CD8-positive, alpha-beta memory T cell (primary cell): ENCODE data around the gene MOB2. TPM values are rescaled to one million over a fixed set of nuclear protein-coding genes. Genes with fewer than 3 reads are reported as not detected.
A peak's percentile ranks its signal among the peaks of the same experiment; 100 is the strongest.

Source experiments
- CTCF ChIA-PET: fragments of 350-600 bp; sonication (Branson Sonifier 250); formaldehyde crosslinking; loops from one replicate; lab custom pipeline; 2021; ENCODE audit warnings: antibody characterized with exemption; lab: Charles Lee
- POLR2A ChIA-PET: fragments of 350-600 bp; sonication (Branson Sonifier 250); formaldehyde crosslinking; loops from one replicate; lab custom pipeline; 2021; ENCODE audit warnings: antibody characterized with exemption; lab: Charles Lee
- DNase-seq, 5 donors: peaks; one replicate each; pipeline versions ENCODE4 v3.0.0 to v3.0.0-alpha.2; 2020 to 2022; ENCODE audit warnings: mixed read lengths in 1 of 5
- H3K27ac ChIP-seq: one replicate; pipeline ENCODE4 v1.7.0; 2013; ENCODE audit warnings: low read depth, mild to moderate bottlenecking, low read length, moderate library complexity
- H3K27me3 ChIP-seq: 2 replicates; pipeline ENCODE4 v1.7.0; 2013; ENCODE audit warnings: low read length, mild to moderate bottlenecking; ENCODE audit not compliant: insufficient read depth, poor library complexity, severe bottlenecking
- H3K36me3 ChIP-seq: 2 replicates; pipeline ENCODE4 v1.7.0; 2013; ENCODE audit warnings: mild to moderate bottlenecking, low read length, moderate library complexity; ENCODE audit not compliant: insufficient read depth
- H3K4me1 ChIP-seq: 2 replicates; pipeline ENCODE4 v1.7.0; 2013; ENCODE audit warnings: mild to moderate bottlenecking, low read length, moderate library complexity; ENCODE audit not compliant: insufficient read depth
- H3K4me3 ChIP-seq: 2 replicates; pipeline ENCODE4 v1.7.0; 2013; ENCODE audit warnings: mild to moderate bottlenecking, low read length
- H3K9me3 ChIP-seq: 2 replicates; pipeline ENCODE4 v1.7.0; 2013; ENCODE audit warnings: mild to moderate bottlenecking, low read length
- H3K27ac Mint-ChIP-seq, 8 donors: one replicate each; pipeline ENCODE4 v1.8.0; 2020 to 2021; ENCODE audit warnings: mixed read lengths in 8 of 8, mild to moderate bottlenecking in 6 of 8, inconsistent platforms in 3 of 8, moderate library complexity in 3 of 8
- H3K27me3 Mint-ChIP-seq, 2 donors: one replicate each; pipeline ENCODE4 v1.8.0; 2020 to 2021; ENCODE audit warnings: mixed read lengths in 2 of 2, mild to moderate bottlenecking in 1 of 2, moderate library complexity in 1 of 2
- H3K36me3 Mint-ChIP-seq, 3 donors: one replicate each; pipeline ENCODE4 v1.8.0; 2020 to 2021; ENCODE audit warnings: mixed read lengths in 3 of 3, inconsistent platforms in 1 of 3, mild to moderate bottlenecking in 1 of 3
- H3K4me1 Mint-ChIP-seq, 3 donors: one replicate each; pipeline ENCODE4 v1.8.0; 2020 to 2021; ENCODE audit warnings: mixed read lengths in 3 of 3, inconsistent platforms in 1 of 3, mild to moderate bottlenecking in 1 of 3
- H3K4me3 Mint-ChIP-seq, 7 donors: one replicate each; pipeline ENCODE4 v1.8.0; 2020 to 2021; ENCODE audit warnings: mixed read lengths in 7 of 7, mild to moderate bottlenecking in 6 of 7, moderate library complexity in 4 of 7, inconsistent platforms in 2 of 7
- H3K9me3 Mint-ChIP-seq, 5 donors: one replicate each; pipeline ENCODE4 v1.8.0; 2020 to 2022; ENCODE audit warnings: mixed read lengths in 5 of 5, mild to moderate bottlenecking in 3 of 5, moderate library complexity in 2 of 5, inconsistent platforms in 1 of 5
- polyA plus RNA-seq: library from polyadenylated mRNA; unstranded; fragments of 300-500 nt; fragmentation: Illumina TruSeq; gene quantifications from one replicate; pipeline ENCODE4 v1.2.3, GENCODE V29; 2021
- total RNA-seq, 2 experiments: library from RNA; stranded (reverse); gene quantifications; one replicate each; pipeline ENCODE4 v1.2.3, GENCODE V29; 2021

MOB2 gene
- total and polyA plus RNA-seq, 3 experiments from 2014 or later: 26.6 to 67.4 (median 28.7) TPM

DNA sequence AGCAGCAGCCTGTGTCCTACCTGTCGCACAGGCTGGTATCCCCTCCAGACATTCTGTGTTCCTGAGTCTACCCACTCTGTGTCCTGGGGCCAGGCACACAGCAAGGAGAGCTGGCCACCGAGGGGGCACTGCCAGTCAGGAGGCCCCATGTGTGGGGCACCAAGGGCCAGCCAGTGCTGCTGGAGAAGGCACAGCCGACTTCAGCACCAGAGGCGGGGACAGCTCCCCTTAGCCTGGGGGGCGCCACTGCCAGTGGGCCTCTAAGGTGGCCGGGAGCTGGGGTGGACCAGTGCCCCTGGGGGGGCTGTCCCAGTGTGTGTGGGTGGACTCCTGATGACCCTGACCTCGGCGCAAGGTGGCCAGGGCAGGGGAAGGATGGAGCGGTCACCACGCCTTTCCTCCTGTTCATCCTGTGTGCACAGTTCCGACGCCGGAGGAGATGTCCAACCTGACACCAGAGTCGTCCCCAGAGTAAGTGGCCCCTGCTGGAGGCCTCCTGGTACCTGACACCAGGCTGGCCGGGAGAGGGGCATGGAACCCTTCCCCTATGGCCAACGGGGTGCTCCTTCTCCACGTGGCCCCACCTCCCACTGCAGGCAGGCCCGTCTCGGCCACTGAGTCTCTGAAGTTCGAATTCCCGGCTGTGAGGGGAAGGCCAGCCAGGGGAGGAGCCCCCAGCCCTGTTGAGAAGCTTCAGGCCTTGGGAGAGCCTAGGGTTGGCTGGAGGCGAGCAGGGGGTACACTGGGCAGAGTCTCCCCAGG lies 35.4 kb downstream of the MOB2 start:
- ChIA-PET POLR2A (no interaction called here), CTCF (interaction anchor here (1.5 kb wide), 1 partner anchor 64 kb away, joined by 3 read pairs; no protein-coding TSS in a partner anchor)
- Mint-ChIP-seq H3K36me3 (no peaks in the 10 kb centered on the region), H3K27ac (no peak overlapping the region), H3K27me3 (peaks cover 0 to 1% of the 10 kb centered on the region in 2 donors), H3K4me3 (no peak overlapping the region), H3K4me1 (peaks cover 0 to 16% (median 0%) of the 10 kb centered on the region in 3 donors), H3K9me3 (no peaks in the 10 kb centered on the region)
- no peaks in the 10 kb centered on the region for H3K4me1 ChIP-seq
- H3K9me3 ChIP-seq: no peaks in the 10 kb centered on the region
- H3K27me3 ChIP-seq: no peaks in the 10 kb centered on the region
- H3K36me3 ChIP-seq: no peaks in the 10 kb centered on the region
- H3K4me3 ChIP-seq: no peak overlapping the region
- H3K27ac ChIP-seq: no peak overlapping the region
- no peak for DNase-seq

DNA sequence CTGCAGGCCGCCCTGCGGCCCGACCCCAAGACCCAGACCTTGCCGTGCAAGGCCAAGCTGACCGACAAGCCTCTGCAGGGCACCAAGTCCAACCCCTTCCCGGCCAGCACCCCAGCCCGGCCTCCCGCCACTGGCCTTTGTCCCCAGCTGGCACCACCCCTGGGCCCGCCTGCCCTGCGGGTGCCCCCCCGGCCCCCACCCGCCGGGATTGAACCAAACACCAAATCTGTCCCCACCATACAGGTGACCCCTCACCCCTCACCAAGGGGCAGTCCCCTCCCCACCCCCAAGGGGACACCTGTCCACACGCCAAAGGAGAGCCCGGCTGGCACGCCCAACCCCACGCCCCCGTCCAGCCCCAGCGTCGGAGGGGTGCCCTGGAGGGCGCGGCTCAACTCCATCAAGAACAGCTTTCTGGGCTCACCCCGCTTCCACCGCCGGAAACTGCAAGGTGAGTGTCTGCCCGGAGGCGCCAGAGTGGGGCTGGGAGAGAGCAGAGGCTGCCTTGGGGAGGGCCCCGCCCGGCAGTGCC lies 36.2 kb downstream of the MOB2 start:
- Histone ChIP-seq H3K27ac (no peak overlapping the region), H3K4me3 (no peak overlapping the region), H3K4me1 (no peaks in the 10 kb centered on the region), H3K36me3 (no peaks in the 10 kb centered on the region), H3K9me3 (no peaks in the 10 kb centered on the region), H3K27me3 (no peaks in the 10 kb centered on the region)
- no peak overlapping the region for H3K4me3 Mint-ChIP-seq
- peak overlapping the region in 1 of 8 donors; percentile 77 for H3K27ac Mint-ChIP-seq
- H3K36me3 Mint-ChIP-seq: no peaks in the 10 kb centered on the region
- CTCF ChIA-PET: interaction anchor here (1.5 kb wide), 1 partner anchor 65 kb away, joined by 3 read pairs; no protein-coding TSS in a partner anchor
- H3K4me1 Mint-ChIP-seq: peaks cover 0 to 10% (median 0%) of the 10 kb centered on the region in 3 donors
- no peaks in the 10 kb centered on the region for H3K9me3 Mint-ChIP-seq
- no peak for DNase-seq
- peaks cover 0 to 1% of the 10 kb centered on the region in 2 donors for H3K27me3 Mint-ChIP-seq
- POLR2A ChIA-PET: no interaction called here

DNA sequence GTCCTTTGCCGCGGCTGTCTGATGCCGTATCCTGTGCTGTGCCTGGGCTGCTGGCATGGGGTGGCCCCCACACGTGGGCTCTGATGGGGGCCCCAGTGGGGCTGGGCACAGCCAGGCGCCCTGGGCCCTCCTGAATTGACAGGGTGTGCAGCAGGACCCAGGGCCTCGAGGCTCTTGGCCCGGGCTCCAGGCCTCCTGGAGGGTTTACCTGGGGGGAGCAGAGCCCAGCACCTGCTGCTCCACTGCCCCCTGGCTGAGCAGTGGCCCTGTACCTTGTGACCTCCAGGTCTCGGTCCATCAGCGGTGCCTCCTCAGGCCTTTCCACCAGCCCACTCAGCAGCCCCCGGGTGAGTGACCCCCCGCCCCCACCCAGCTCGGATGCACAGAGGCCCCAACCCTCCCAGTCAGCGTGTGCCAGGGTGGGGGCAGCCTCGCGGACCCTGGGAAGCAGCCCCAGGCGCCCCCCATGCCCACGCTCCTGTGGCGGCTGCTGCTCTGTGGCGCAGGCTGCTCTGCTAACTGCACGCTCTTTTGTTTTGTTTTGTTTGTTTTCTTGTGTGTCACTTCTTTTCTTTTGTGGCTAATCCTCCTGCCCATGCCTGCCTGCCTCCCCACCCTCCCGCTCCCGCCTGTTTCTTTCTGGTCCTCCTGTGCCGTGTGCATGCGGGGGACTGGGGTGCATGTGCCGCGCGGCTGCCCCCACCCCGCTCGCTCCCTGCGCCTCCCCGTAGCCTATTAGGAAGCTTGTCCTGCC lies 36.9 kb downstream of the MOB2 start:
- H3K27me3 ChIP-seq: no peaks in the 10 kb centered on the region
- Mint-ChIP-seq H3K4me3 (no peak overlapping the region), H3K27me3 (peaks cover 0 to 3% of the 10 kb centered on the region in 2 donors), H3K9me3 (no peaks in the 10 kb centered on the region), H3K27ac (no peak overlapping the region), H3K4me1 (peaks cover 0 to 10% (median 0%) of the 10 kb centered on the region in 3 donors), H3K36me3 (no peaks in the 10 kb centered on the region)
- POLR2A ChIA-PET: no interaction called here
- H3K4me1 ChIP-seq: no peaks in the 10 kb centered on the region
- H3K36me3 ChIP-seq: no peaks in the 10 kb centered on the region
- H3K9me3 ChIP-seq: no peaks in the 10 kb centered on the region
- no peak overlapping the region for H3K27ac ChIP-seq
- CTCF ChIA-PET: no interaction called here
- no peak for DNase-seq
- no peak overlapping the region for H3K4me3 ChIP-seq

DNA sequence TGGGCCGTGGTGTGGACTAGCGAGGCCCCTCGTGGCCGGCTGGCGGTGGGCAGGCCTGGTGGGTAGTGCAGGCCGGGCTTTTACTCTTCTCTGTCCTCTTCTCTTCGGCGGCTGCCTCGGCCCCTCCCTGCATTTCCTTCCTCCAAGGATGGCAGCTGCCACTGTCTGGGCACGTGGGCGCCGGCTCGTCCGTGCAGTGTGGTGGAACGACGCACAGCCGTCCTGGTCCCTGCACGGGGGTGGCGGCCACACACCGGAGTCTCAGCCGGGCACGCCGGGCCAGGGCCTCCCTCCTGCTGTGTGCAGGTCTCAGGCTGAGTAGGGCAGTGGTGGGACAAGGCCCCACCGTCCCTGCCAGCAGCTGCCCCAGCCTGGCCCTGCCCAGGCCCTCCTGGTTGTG lies 37.7 kb downstream of the MOB2 start:
- POLR2A ChIA-PET: no interaction called here
- Histone ChIP-seq H3K36me3 (no peaks in the 10 kb centered on the region), H3K4me3 (no peak overlapping the region), H3K4me1 (no peaks in the 10 kb centered on the region), H3K27ac (no peak overlapping the region), H3K9me3 (no peaks in the 10 kb centered on the region), H3K27me3 (no peaks in the 10 kb centered on the region)
- H3K4me3 Mint-ChIP-seq: no peak overlapping the region
- DNase-seq: no peak
- peaks cover 0 to 3% of the 10 kb centered on the region in 2 donors for H3K27me3 Mint-ChIP-seq
- no peaks in the 10 kb centered on the region for H3K9me3 Mint-ChIP-seq
- H3K4me1 Mint-ChIP-seq: peaks cover 0 to 6% (median 0%) of the 10 kb centered on the region in 3 donors
- CTCF ChIA-PET: no interaction called here
- no peak overlapping the region for H3K27ac Mint-ChIP-seq
- H3K36me3 Mint-ChIP-seq: no peaks in the 10 kb centered on the region

DNA sequence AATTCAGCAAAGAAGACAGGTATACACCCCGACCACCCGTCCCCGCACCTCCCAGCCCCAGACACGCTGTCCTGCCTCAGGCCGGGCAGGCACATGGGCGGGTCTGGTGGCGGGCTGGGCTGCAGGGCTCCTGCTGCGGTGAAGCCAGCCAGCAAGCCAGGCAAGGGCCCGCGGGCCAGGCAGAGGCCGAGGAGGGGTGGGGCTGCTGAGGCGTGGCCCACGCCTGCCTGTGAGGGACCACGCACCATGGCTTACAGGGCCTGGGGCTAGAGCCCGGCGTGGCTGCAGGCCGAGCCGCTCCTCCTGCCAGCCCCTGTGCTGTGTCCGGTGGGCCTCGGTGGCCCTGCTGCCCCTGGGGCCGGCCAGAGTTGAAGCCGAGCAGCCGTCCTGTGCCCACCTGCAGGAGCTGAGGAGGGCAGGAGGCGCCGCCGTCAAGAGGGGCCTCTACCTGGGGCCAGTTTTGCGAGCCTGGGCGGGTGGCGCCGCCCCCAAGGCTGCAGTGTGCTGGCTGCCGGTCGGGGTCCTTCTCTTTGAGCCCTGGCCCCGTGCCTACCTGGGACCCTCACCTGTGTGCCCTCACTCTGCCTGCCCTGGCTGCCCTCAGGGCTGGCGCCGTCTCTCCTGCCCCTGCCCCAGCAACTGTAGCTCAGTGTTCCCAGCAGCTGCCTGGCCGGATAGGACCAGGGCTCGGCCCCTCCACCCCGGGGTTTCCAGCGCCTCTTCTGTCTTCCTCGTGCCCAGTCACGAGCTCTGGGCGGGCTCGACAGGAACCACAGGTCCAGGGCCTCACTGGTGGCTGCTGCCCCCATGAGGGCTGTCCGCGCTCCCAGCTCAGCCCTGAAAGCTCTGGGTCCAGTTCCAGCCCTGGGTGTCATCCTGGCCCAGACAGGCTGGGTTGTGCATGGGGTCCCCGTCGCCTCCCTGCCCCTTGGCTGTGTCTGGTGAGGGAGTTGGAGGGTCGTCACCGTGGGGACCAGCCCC lies 38.4 kb downstream of the MOB2 start:
- no peaks in the 10 kb centered on the region for H3K9me3 ChIP-seq
- no peaks in the 10 kb centered on the region for H3K36me3 ChIP-seq
- Mint-ChIP-seq H3K27me3 (peaks cover 0 to 3% of the 10 kb centered on the region in 2 donors), H3K9me3 (no peaks in the 10 kb centered on the region), H3K4me1 (peaks cover 0 to 4% (median 0%) of the 10 kb centered on the region in 3 donors), H3K36me3 (no peaks in the 10 kb centered on the region), H3K27ac (peak overlapping the region in 1 of 8 donors; percentile 50), H3K4me3 (no peak overlapping the region)
- POLR2A ChIA-PET: no interaction called here
- no peak overlapping the region for H3K4me3 ChIP-seq
- no peaks in the 10 kb centered on the region for H3K27me3 ChIP-seq
- H3K27ac ChIP-seq: no peak overlapping the region
- CTCF ChIA-PET: no interaction called here
- no peak for DNase-seq
- no peaks in the 10 kb centered on the region for H3K4me1 ChIP-seq

DNA sequence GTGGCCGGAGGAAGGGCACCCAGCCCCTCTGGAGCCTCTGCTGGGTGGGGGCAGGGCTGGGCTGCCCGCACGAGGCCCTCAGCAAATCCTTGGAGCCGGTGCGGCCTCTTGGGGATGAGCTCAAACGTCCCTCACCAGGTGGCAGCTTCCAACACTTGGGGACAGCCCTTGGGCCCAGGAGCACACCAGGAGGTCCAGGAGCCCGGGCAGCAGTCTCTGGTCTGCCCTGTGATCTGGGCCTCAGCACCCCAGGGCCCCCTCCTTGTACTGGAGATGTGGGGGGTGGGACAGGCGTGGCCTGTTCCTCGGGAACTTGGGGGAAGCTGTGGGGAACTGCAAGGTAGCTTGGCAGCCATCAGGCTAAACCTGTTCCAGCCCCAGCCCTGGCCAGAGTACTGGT lies 40.0 kb downstream of the MOB2 start:
- no peaks in the 10 kb centered on the region for H3K9me3 Mint-ChIP-seq
- CTCF ChIA-PET: interaction anchor here (1.2 kb wide), 1 partner anchor 68 kb away, joined by 3 read pairs; no protein-coding TSS in a partner anchor
- H3K4me1 ChIP-seq: no peaks in the 10 kb centered on the region

DNA sequence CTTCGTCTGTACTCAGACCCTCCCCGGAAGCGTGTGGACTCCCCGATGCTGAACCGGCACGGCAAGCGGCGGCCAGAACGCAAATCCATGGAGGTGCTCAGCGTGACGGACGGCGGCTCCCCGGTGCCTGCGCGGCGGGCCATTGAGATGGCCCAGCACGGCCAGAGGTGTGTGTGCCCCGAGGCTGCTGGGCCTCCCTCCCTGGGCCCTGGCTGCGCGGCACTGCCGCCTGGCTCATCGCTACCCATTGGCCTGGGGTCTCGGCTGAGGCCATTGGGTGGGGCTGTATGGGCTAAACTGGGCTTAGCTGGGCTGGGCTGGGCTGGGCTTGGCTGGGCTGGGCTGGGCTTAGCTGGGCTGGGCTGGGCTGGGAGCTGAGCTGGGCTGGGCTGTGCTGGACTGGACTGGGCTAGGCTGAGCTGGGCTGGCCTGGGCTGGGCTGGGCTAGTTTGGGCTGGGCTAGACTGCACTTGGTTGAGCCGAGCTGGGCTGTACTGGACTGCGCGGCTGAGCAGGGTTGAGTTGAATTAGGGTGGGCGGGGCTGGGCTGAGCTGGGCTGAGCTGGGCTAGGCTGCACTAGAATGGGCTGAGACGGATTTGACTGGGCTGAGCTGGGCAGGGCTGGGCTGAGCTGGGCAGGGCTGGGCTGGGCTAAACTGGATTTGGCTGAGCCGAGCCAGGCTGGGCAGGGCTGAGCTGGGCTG lies 40.7 kb downstream of the MOB2 start:
- Mint-ChIP-seq H3K9me3 (no peaks in the 10 kb centered on the region), H3K36me3 (no peaks in the 10 kb centered on the region), H3K4me1 (no peaks in the 10 kb centered on the region), H3K27me3 (peaks cover 0 to 1% of the 10 kb centered on the region in 2 donors), H3K27ac (no peak overlapping the region), H3K4me3 (no peak overlapping the region)
- no peak for DNase-seq
- H3K4me1 ChIP-seq: no peaks in the 10 kb centered on the region
- H3K4me3 ChIP-seq: no peak overlapping the region
- CTCF ChIA-PET: interaction anchor here (1.2 kb wide), 1 partner anchor 69 kb away, joined by 3 read pairs; no protein-coding TSS in a partner anchor
- H3K27me3 ChIP-seq: no peaks in the 10 kb centered on the region
- POLR2A ChIA-PET: no interaction called here
- H3K27ac ChIP-seq: no peak overlapping the region
- H3K36me3 ChIP-seq: no peaks in the 10 kb centered on the region
- H3K9me3 ChIP-seq: no peaks in the 10 kb centered on the region

More for the DNA sequence above, 40.0 kb downstream of the MOB2 start:
- no peaks in the 10 kb centered on the region for H3K27me3 ChIP-seq
- peaks cover 0 to 1% of the 10 kb centered on the region in 2 donors for H3K27me3 Mint-ChIP-seq
- no peak overlapping the region for H3K27ac ChIP-seq
- no peak for DNase-seq
- H3K4me3 Mint-ChIP-seq: no peak overlapping the region
- no peak overlapping the region for H3K4me3 ChIP-seq
- POLR2A ChIA-PET: no interaction called here
- no peaks in the 10 kb centered on the region for H3K9me3 ChIP-seq
- H3K36me3 Mint-ChIP-seq: no peaks in the 10 kb centered on the region
- no peaks in the 10 kb centered on the region for H3K36me3 ChIP-seq
- no peak overlapping the region for H3K27ac Mint-ChIP-seq
- H3K4me1 Mint-ChIP-seq: no peaks in the 10 kb centered on the region
